ENCODE measurements around the gene ZFR. TPM values are rescaled to one million over a fixed set of nuclear protein-coding genes. Genes with fewer than 3 reads are reported as not detected.

The ZFR gene
- total RNA-seq, 3 donors from 2014 or later = 91.4 to 140 (median 108) TPM

DNA sequence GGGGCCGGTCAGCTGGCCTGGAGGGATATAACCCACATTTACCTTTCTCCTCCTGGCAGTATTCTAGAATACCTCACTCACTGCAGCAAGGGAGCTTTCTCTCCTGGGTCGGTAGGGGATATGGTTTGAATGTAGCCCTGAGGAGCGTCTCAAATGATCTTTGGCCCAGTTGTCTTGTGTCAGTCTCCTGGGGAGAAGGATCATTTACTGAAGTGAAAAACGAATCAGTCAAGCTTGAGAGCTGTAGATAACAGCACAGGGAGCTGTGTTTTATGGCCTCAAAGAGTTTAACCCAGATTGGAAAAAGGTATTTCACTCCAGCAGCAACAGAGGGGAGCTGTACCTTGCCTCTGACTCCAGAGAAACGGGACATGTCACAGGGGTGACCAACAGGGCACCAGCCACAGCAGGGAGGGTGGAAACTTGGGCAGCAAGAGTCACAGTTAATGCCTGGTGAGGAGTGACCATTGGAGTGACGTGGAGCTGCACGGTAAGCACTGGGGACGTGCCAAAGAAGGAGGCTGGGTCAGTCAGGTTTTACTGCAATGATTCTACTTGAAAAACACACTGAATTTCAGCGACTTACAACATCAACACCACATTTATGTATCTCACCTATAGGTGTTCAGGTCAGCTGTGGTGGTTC, 29.8 kb upstream of the ZFR start:
- intact Hi-C loops (cut with DNase I; ENCODE audit: low total_unique reads) = no loop called here
- H3K27ac ChIP-seq = no peak overlapping the region
- DNase-seq (ENCODE audit: low spot score in 2 of 2) = no peak

GRCh38 chr5:32473072-32473471, 28.5 kb upstream of the ZFR start:
- Histone ChIP-seq H3K4me3 (no peak overlapping the region), H3K4me1 (no peaks in the 10 kb centered on the region), H3K27ac (no peak overlapping the region), H3K36me3 (no peaks in the 10 kb centered on the region), H3K27me3 (no peaks in the 10 kb centered on the region), H3K9me3 (no peaks in the 10 kb centered on the region)
- no peak for DNase-seq (ENCODE audit: low spot score in 2 of 2)
- intact Hi-C loops (cut with DNase I; ENCODE audit: low total_unique reads) = no loop called here
- no peak for TF ChIP-seq POLR2AphosphoS5 (IDR thresholded peaks at IDR 0.05)
- TF ChIP-seq CTCF (IDR thresholded peaks at IDR 0.05) = no peak
- no peak for TF ChIP-seq POLR2A (IDR thresholded peaks at IDR 0.05)

More for the DNA sequence above, 29.8 kb upstream of the ZFR start:
- H3K36me3 ChIP-seq = no peaks in the 10 kb centered on the region
- no peaks in the 10 kb centered on the region for H3K27me3 ChIP-seq
- no peak overlapping the region for H3K4me3 ChIP-seq
- no peaks in the 10 kb centered on the region for H3K9me3 ChIP-seq
- TF ChIP-seq POLR2A (IDR thresholded peaks at IDR 0.05) = no peak
- TF ChIP-seq POLR2AphosphoS5 (IDR thresholded peaks at IDR 0.05) = no peak
- no peak for TF ChIP-seq CTCF (IDR thresholded peaks at IDR 0.05)
- no peaks in the 10 kb centered on the region for H3K4me1 ChIP-seq

DNA sequence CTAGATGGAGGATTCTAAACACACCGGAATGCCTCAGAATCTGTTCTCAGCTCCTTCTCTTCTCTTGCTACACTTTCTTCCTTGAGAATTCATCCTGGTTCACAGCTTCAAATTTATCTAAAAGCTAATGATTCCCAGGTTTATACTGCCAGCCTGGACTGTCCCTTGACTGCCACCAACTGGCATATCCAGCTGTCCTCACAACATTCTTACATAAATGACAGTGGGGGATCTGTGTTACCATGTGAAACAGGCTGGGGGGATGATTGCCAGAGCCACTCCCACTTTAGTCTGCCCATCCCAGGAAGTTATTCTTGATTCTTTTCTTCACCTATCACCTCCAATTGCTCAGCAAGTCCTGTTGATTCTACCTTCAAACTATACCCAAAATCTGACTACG, 27.2 kb upstream of the ZFR start:
- H3K4me3 ChIP-seq = no peak overlapping the region
- intact Hi-C loops (cut with DNase I; ENCODE audit: low total_unique reads) = no loop called here
- no peak overlapping the region for H3K27ac ChIP-seq
- H3K27me3 ChIP-seq = no peaks in the 10 kb centered on the region
- TF ChIP-seq POLR2AphosphoS5 (IDR thresholded peaks at IDR 0.05) = no peak
- TF ChIP-seq CTCF (IDR thresholded peaks at IDR 0.05) = no peak
- TF ChIP-seq POLR2A (IDR thresholded peaks at IDR 0.05) = no peak
- DNase-seq (ENCODE audit: low spot score in 2 of 2) = no peak
- no peaks in the 10 kb centered on the region for H3K9me3 ChIP-seq
- no peaks in the 10 kb centered on the region for H3K4me1 ChIP-seq
- H3K36me3 ChIP-seq = no peaks in the 10 kb centered on the region

GRCh38 chr5:32465076-32465475, 20.5 kb upstream of the ZFR start:
- H3K4me1 ChIP-seq = no peaks in the 10 kb centered on the region
- no peak overlapping the region for H3K27ac ChIP-seq
- TF ChIP-seq POLR2AphosphoS5 (IDR thresholded peaks at IDR 0.05) (no peak), POLR2A (IDR thresholded peaks at IDR 0.05) (no peak), CTCF (IDR thresholded peaks at IDR 0.05) (no peak)
- H3K4me3 ChIP-seq = no peak overlapping the region
- H3K9me3 ChIP-seq = no peaks in the 10 kb centered on the region
- intact Hi-C loops (cut with DNase I; ENCODE audit: low total_unique reads) = no loop called here
- no peaks in the 10 kb centered on the region for H3K27me3 ChIP-seq
- no peaks in the 10 kb centered on the region for H3K36me3 ChIP-seq
- no peak for DNase-seq (ENCODE audit: low spot score in 2 of 2)

DNA sequence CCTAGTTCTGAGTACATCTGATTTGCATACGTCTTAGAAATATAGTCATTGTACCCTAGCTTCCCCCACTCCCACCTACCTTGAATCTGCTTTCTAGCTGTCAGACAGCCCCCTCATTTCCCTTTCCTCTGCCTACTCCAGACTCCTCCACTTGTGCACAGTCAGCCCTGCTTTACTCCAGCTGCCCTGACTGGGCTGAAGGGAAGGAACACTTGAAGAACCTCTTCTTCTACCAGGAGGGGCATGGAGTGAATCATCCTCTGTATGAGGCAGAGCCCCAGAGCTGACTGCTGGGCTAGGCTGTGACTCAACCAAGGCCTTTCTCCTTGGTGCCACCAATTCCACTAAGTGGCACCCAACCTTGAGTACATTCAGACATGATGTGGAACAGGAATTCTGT, 18.1 kb upstream of the ZFR start:
- no peaks in the 10 kb centered on the region for H3K36me3 ChIP-seq
- H3K4me1 ChIP-seq = no peaks in the 10 kb centered on the region
- no peaks in the 10 kb centered on the region for H3K9me3 ChIP-seq
- TF ChIP-seq POLR2AphosphoS5 (IDR thresholded peaks at IDR 0.05) (no peak), POLR2A (IDR thresholded peaks at IDR 0.05) (no peak), CTCF (IDR thresholded peaks at IDR 0.05) (no peak)
- H3K4me3 ChIP-seq = no peak overlapping the region
- H3K27me3 ChIP-seq = no peaks in the 10 kb centered on the region
- no peak overlapping the region for H3K27ac ChIP-seq
- DNase-seq (ENCODE audit: low spot score in 2 of 2) = no peak
- intact Hi-C loops (cut with DNase I; ENCODE audit: low total_unique reads) = no loop called here
